H1 (cell line): ENCODE data around the gene FGF12. TPM values are rescaled to one million over a fixed set of nuclear protein-coding genes. Genes with fewer than 3 reads are reported as not detected.

Source experiments
- BCL11A ChIP-seq, 2 experiments: IDR thresholded peaks; one replicate each; pipeline ENCODE4 v1.6.1; 2011; ENCODE audit warnings: low read depth in 2 of 2, low read length in 2 of 2, mild to moderate bottlenecking in 2 of 2
- CHD7 ChIP-seq: fragments of 300-600 bp; sonication (generic); IDR thresholded peaks from 2 replicates; pipeline ENCODE4 v1.7.1; 2012; ENCODE audit warnings: low read length, moderate library complexity, mild to moderate bottlenecking, inconsistent platforms; ENCODE audit not compliant: insufficient replicate concordance
- FOSL1 ChIP-seq: IDR thresholded peaks from 2 replicates; pipeline ENCODE4 v1.6.1; 2011; ENCODE audit warnings: mild to moderate bottlenecking, low read depth, low read length, moderate library complexity; ENCODE audit not compliant: insufficient read depth
- GTF2F1 ChIP-seq: IDR thresholded peaks from 2 replicates; pipeline ENCODE4 v1.6.1; 2012; ENCODE audit warnings: low read depth, low read length, improper control_type of control experiment, borderline replicate concordance
- HDAC2 ChIP-seq, 2 experiments: fragments of 300-600 bp in 1 of 2; sonication (generic) in 1 of 2; IDR thresholded peaks; 2 replicates each; pipeline ENCODE4 v1.6.1; 2011 to 2012; ENCODE audit warnings: low read depth in 2 of 2, low read length in 2 of 2, mild to moderate bottlenecking in 2 of 2, moderate library complexity in 2 of 2, borderline replicate concordance in 1 of 2, inconsistent platforms in 1 of 2
- KDM1A ChIP-seq: fragments of 200-600, 300-600 bp; sonication (generic); IDR thresholded peaks from 2 replicates; pipeline ENCODE4 v1.7.1; 2016; ENCODE audit warnings: mild to moderate bottlenecking, low read length, borderline replicate concordance
- PHF8 ChIP-seq: fragments of 200-600 bp; sonication (generic); conservative IDR thresholded peaks from 2 replicates; pipeline ENCODE4 v1.7.1; 2012; ENCODE audit warnings: low read depth, mild to moderate bottlenecking, inconsistent platforms, low read length, moderate library complexity
- POLR2A ChIP-seq, 2 experiments: IDR thresholded peaks; 1 replicate in 1 of 2; 2 replicates in 1 of 2; pipeline ENCODE4 v1.6.1; 2011; ENCODE audit warnings: low read depth in 2 of 2, low read length in 2 of 2, mild to moderate bottlenecking in 2 of 2; ENCODE audit errors: control extremely low read depth in 1 of 2
- RXRA ChIP-seq: IDR thresholded peaks from 2 replicates; pipeline ENCODE4 v1.6.1; 2011; ENCODE audit warnings: low read depth, mild to moderate bottlenecking, low read length, moderate library complexity; ENCODE audit not compliant: insufficient read depth
- SAP30 ChIP-seq: fragments of 300-600 bp; sonication (generic); IDR thresholded peaks from 2 replicates; pipeline ENCODE4 v1.7.1; 2012; ENCODE audit warnings: low read length, moderate library complexity, mild to moderate bottlenecking, inconsistent platforms; ENCODE audit not compliant: insufficient read depth, insufficient replicate concordance
- SP4 ChIP-seq: IDR thresholded peaks from 2 replicates; pipeline ENCODE4 v1.6.1; 2012; ENCODE audit warnings: low read length, inconsistent platforms
- TCF12 ChIP-seq: IDR thresholded peaks from 2 replicates; pipeline ENCODE4 v1.6.1; 2011; ENCODE audit warnings: low read depth, mild to moderate bottlenecking, low read length
- polyA plus RNA-seq, 7 experiments: library from polyadenylated mRNA; depleted of rRNA in 3 of 7; stranded (reverse) in 5 of 7; unstranded in 2 of 7; fragments of >200 nt in 5 of 7; fragments of 200-250 nt in 2 of 7; gene quantifications; 1 replicate in 5 of 7; 2 replicates in 1 of 7; 4 replicates in 1 of 7; pipeline versions ENCODE4 v1.2.1 to v1.2.3, GENCODE V29; 2011 to 2013; ENCODE audit warnings: missing spikeins in 2 of 7, mixed read lengths in 2 of 7
- total RNA-seq: library from RNA; stranded (reverse); fragmentation: NEBNext Ultra II Directional; extraction: Animal tissue kit (Norgen Biotek cat#: 25700); gene quantifications from 2 replicates; pipeline ENCODE4 v1.2.1, GENCODE V29; 2021

The FGF12 gene
- total and polyA plus RNA-seq, 2 of the 8 experiments (the other 6 are each of a cell fraction or from before 2014, with no cell fraction given): 4.1 to 16.6 TPM

DNA sequence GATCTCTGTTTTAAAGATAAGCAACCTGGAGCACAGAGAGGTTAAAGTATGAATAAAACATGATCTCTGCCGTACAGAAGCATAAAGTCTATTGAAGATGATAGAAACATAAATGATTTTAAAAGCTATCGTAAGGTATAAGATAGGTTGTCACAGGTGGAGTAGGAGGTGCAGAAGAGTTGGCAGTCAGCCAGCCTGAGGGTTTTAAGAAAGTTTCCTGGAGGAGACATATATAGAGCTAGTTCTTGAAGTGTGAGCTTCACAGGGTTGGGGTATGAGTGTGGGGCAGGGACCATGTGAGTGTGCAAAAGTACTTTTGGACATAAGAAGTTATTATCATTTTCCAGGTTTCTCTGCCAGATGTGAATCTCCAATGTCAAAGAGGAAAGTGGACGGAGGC, 3.9 kb upstream of the FGF12 start (continued):
- no peak for TF ChIP-seq CHD7
- TF ChIP-seq POLR2A (IDR thresholded peaks at IDR 0.05; ENCODE audit: control extremely low read depth in 1 of 2, low read depth in 2 of 2, low read length in 2 of 2): no peak
- no peak for TF ChIP-seq BCL11A (IDR thresholded peaks at IDR 0.05; ENCODE audit: low read depth in 2 of 2, low read length in 2 of 2)
- TF ChIP-seq TCF12: no peak
- no peak for TF ChIP-seq GTF2F1
- no peak for TF ChIP-seq SP4
- no peak for TF ChIP-seq KDM1A
- no peak for TF ChIP-seq PHF8
- no peak for TF ChIP-seq FOSL1
- no peak for TF ChIP-seq HDAC2 (IDR thresholded peaks at IDR 0.05; ENCODE audit: borderline replicate concordance in 1 of 2, low read depth in 2 of 2, low read length in 2 of 2)
- TF ChIP-seq SAP30: no peak
- TF ChIP-seq RXRA: no peak
